Forelimb muscle (tissue), 1 donor: Measurements from ENCODE around the gene ATAD1. TPM values are rescaled to one million over a fixed set of nuclear protein-coding genes. Genes with fewer than 3 reads are reported as not detected.
"Not testable (repeated sequence)": the region's sequence is repeated elsewhere in the genome, so short reads cannot be mapped to it uniquely, and the experiment has no call there.

Experiments
- DNase-seq: peaks from one replicate; pipeline ENCODE4 v3.0.0-alpha.2; 2013; ENCODE audit warnings: low read depth
- polyA plus RNA-seq: library from polyadenylated mRNA; unstranded; fragments of 120-200 nt; gene quantifications from one replicate; pipeline ENCODE4 v1.2.1, GENCODE V29; 2013; ENCODE audit not compliant: insufficient read length

ATAD1 gene
- polyA plus RNA-seq, 1 donor: 30.3 TPM

DNA sequence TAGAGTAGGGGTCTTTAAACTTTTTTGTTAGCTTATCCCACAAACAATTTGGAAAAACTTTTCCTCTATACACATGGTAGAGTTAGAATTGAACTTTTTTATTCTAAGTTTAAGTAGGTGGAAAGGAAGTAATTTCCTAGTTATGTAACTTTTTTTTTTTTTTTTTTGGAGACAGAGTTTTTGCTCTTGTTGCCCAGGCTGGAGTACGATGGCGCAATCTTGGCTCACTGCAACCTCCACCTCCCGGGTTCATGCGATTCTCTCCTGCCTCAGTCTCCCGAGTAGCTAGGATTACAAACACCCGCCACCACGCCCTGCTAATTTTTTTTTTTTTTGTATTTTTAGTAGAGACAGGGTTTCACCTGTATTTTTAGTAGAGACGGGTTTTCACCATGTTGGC, 28.7 kb upstream of the ATAD1 start:
- not testable (repeated sequence) for DNase-seq

DNA sequence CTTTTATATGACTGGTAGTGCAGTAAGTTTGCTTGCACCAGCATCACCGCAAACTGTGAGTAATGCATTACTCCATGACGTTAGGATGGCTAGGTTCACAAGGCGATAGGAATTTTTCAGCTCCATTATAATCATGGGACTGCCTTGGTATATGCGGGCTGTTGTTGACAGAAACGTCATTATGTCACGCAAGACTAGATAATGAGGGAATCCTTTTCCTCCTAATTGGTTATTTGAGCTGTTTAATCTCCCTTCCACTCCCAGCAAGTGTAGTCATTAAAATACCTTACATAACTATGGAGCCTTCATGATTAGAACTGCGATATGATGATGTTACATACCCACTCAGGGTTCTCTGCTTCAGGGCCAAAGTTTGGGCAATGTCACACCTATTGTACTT, 28.0 kb upstream of the ATAD1 start:
- no peak for DNase-seq

DNA sequence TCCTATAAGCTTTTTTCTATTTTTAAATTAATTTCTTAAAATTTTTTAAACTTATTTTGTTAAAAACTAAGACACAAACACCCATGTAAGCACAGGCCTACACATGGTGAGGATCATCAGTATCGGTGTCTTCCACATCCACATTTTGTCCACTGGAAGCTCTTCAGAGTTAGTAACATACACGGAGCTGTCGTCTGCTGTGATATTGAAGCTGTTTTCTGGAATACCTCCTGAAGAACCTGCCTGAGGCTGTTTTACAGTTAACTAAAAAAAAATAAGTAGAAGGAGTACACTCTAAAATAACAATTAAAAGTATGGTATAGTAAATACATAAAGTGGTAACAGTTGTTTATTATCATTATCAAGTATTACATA, 27.6 kb upstream of the ATAD1 start:
- no peak for DNase-seq

GRCh38 chr10:87844837-87845623, 27.0 kb upstream of the ATAD1 start:
- DNase-seq: no peak

DNA sequence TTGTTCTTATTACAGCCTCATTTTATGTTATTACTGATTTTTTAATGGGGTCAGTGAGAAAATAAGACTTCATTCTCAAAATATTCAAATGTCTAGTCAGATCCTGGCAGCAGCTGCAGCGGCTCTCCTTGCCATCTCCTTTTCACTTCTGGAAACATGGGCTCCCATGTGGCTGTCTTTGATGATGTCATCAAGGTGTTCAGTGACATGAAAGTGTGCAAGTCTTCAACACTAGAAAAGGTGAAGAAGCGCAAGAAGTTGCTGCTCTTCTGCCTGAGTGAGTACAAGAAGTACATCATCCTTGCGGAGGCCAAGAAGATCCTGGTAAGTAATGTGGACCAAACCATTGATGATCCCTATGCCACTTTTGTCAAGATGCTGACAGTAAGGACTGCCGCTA, 25.7 kb upstream of the ATAD1 start:
- DNase-seq: no peak

DNA sequence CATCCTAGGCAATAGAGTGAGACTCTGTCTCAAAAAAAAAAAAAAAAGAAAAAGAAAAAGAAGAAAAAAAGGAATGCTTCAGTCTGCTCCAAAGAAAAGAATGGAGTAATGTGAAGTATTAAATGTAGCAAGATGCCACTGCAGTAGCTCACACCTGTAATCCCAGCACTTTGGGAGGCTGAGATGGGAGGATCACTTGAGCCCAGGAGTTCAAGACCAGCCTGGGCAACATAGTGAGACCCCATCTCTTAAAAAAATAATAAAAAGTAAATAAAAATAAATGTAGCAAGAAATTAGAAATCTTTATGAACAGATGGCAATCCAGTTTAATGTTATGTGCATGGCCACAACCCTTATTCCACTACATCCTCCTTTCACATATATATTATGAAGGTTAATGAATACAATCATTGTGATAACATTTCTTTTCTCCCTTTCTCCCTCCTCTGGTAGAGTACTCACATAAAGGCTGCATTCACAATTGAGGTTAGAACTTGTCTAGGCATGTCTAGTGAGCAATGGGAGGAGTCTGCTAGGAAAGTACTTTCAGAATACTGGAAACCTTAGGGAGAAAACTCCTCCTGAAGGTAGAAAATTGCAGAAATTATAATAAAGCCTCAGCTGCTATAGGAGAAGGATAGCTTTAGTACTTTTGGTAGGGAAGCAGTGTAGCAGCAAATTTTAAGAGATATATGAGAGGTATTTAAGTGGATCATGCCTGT, 24.9 kb upstream of the ATAD1 start:
- no peak for DNase-seq

GRCh38 chr10:87842220-87842641, 24.2 kb upstream of the ATAD1 start:
- DNase-seq: no peak

GRCh38 chr10:87841186-87841585, 23.2 kb upstream of the ATAD1 start:
- no peak for DNase-seq

DNA sequence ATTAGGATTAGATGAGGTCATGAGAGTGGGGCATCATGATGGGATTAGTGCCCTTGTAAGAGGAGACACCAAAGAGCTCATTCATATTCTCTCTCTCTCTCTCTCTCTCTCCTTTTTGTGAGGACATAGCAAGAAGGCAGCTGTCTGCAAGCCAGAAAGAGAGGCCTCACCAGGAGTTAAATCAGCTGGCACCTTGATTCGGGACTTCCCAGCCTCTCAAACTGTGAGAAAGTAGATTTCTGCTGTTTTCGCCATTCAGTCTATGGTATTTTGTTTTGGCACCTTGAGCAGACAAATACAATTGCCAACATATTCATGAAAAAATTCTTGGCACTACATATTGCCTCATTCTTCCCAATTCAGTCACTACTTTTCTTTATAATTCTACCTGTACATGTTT, 20.6 kb upstream of the ATAD1 start:
- no peak for DNase-seq

DNA sequence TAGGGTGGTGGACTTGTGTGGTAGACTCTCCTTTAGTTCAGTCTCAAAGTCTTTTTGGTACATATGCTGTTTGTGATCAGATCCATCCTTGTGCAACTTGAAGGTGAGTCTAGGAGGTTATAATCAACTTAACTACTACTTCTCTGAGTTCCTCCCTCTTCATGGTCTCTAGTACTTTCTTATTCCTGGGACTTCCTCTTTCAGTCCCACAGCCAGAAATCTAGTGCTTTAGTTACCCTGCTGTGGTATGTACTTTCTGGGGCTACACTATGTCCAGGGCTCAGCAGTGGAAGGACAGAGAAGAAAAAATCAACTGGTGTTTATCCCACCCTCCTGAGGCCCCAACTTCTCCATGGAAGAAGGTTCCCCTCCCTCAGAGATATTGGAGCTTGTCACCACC, 19.4 kb upstream of the ATAD1 start:
- no peak for DNase-seq

DNA sequence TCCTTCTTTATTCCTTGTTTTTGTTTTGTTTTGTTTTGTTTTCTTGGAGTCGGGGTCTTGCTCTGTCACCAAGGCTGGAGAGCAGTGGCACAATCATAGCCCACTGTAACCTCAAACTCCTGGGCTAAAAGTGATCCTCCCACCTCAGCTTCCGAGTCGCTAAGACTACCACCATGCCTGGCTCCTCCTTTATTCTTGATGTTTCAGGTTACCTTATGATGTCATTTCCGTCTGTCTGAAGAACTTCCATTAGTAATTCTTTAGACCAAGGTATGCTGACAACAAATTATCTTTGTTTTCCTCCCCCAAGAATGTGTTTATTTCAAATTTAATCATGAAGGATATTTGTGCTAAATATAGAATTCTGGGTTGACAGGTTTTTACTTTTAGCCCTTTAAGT, 18.1 kb upstream of the ATAD1 start:
- no peak for DNase-seq

DNA sequence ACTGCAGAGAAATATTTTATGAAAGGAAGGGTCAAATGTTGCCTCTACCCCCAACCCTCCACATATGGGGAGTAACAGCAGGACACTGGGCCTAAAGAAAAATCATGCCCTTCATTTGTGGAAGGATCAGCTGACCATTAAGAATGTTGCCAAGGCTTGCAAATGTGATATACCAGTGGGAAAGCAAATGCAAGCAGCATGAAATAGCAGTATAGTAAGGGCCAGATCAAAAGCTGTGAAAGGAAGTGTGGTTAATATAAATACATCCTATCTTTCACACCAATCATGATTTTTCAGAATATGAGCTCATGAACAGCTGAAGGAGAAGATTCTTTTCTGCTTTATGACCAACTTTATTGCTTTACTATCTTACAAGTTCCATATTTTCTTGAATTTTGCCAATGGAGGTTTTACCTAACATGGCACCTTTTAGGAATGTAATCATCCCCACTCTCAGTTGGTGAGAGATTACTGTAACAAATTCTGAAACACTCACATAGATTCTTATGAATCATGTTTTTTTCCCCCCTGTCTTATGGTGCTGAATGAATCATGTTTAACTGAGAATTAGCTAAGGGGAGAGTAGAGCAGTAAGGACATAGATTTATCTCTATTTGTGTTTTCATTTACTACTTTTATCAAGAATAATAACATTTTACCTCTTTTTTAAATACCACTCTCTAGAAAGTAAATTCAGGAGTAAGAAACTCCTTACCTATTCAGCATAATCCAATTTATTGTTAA, 12.1 kb upstream of the ATAD1 start:
- no peak for DNase-seq

GRCh38 chr10:87829051-87829450, 11.0 kb upstream of the ATAD1 start:
- DNase-seq: not testable (repeated sequence)

- DNase-seq: no peak
These were observed 9.7 kb upstream of the ATAD1 start for GRCh38 chr10:87827681-87828080.

DNA sequence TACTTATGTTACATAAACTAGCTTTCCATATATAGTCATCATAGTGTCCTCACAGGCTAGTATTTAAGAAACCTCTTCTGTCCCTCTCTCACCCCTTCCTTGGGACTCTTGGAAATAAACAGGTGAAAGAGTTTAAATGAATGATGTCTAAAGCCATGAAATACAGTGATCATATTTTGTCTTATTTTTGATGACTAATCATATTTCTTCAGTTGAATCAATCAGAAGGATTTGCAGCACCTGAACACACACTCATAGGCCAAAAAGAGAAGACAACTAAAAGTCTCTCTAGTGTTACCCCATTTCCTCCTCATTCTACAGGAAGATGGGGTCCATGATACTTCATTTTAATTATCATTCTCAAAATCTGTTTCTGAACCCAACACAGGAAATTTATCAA, 8.6 kb upstream of the ATAD1 start:
- DNase-seq: no peak

DNA sequence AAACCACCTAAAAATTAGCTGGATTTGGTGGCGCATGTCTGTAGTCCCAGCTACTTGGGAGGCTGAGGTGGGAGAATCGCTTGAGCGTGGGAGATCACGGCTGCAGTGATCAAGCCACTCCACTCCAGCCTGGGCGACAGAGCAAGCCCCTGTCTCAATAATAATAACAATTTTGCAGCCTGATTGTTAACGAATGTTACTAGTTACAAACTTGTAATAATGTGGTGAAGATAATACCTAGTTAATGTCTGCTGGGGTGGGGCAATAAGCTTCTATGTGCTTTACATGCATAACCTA, 1.2 kb upstream of the ATAD1 start:
- no peak for DNase-seq

GRCh38 chr10:87818505-87819288, 671 bp upstream of the ATAD1 start:
- DNase-seq: no peak

DNA sequence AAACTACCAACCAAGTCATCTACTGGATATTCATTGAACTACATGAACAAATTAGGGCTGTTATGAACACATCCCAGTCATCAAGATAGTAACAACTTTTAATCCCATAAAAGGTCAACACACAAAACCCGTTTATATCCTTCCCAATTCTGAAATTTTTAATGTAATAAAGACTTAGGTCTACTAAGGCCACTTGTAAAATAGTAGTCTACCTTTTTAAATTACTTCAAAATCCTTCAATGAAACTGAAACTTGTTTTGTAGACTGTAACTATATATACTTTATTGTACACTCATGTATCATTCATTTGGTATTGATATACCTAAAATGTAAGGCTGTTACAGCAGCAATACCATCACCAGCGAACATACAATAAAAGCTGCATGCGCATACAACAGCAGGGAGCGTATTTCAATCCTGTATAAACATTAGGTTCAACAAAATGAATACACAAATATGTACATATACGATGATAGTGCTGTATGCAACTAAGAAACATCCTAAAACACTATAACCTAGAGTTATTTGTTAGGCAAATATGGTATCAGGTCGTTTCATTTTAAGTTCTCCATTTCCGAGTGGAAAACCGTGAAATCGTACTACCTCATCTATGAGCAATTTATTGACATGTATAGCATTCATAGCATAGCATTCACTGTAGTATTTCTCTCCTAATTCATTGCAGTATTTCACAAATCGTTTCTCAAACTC, 973 bp downstream of the ATAD1 start:
- DNase-seq: no peak

DNA sequence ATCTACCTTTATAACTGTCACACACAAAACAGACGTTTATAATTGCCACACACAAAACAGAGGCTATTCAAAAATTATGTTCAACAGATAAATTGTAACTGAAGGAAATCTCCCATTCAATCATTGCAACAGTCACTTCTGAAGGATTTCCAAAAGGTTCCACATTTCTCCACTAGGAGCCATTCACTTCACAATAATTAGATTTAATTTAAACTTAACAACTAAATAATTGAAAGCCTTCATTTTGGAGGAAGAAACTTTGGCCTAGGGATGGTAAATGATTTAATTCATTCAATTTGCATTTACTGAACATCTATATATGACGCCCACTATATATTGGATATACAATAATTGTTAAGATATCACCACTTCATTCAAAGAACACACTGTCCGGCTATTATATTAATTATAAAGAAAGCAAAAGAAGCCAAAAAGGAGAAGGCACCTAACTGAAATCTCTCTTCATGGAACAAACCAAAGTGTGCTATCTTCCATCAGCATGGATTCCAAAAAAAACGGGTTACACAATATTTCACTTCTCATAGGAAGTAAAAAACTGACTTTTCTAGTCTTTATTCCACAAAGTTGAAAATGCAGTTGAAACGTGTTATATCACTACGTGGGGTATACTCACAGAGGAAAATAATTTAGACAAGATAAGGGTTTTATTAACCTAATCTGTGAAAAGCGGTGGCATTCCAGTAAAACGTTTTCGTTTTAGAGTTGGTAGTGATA, 1.7 kb downstream of the ATAD1 start:
- no peak for DNase-seq

DNA sequence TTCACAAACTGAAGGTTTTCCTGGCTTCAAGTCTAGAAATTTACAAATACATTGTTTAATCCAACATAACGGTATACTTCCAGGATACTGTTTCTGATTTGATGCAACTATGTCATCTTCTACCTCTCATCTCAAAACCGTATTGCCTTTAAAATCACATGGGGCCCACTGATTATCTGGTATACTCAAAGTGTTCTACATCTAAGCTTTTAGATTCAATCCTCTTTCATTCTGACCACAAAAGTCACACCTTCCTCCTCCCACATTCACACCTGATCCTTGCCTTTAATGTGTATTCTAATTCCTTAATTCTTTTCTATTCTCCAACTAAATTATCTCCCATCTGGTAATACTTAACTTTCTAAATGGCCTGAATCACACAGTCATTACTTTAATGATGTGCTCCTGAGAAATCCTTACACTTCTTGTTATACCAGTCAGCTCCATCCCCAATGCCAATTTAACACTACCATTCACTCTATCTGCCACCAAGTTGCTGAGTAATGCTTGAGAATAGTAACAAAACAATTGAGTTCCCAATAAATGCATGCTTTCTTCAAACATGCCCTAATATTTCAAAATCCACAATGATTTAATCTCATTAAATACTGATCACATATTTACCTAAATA, 13.0 kb downstream of the ATAD1 start:
- DNase-seq: no peak
